ENCODE measurements around the gene PCDHGB7.

- TF ChIP-seq POLR2AphosphoS5 (IDR thresholded peaks at IDR 0.05), result no peak
- TF ChIP-seq CTCF (IDR thresholded peaks at IDR 0.05), result no peak
- TF ChIP-seq POLR2A (IDR thresholded peaks at IDR 0.05), result no peak
These were observed 42.9 kb upstream of the PCDHGB7 start for GRCh38 chr5:141374627-141375026.

Measured in transverse colon (tissue), 4 donors.